Lung (tissue), 12 donors: Measurements from ENCODE around the gene TRAIP. TPM values are rescaled to one million over a fixed set of nuclear protein-coding genes. Genes with fewer than 3 reads are reported as not detected.

ENCODE experiments used
- ATAC-seq: fragments of 200-7000 bp; cut with Tn5 transposase; one replicate; pipeline ENCODE4 v1.9.1; 2020; ENCODE audit warnings: moderate number of reproducible peaks; ENCODE audit not compliant: insufficient read depth, low FRiP score
- DNase-seq, 3 donors: peaks; one replicate each; pipeline ENCODE4 v3.0.0-alpha.2; 2013 to 2017
- H3K27ac ChIP-seq, 2 donors: one replicate each; pipeline ENCODE4 v1.5.1; 2013; ENCODE audit warnings: mild to moderate bottlenecking in 2 of 2, moderate library complexity in 2 of 2, control low read depth in 1 of 2, inconsistent platforms in 1 of 2, low read depth in 1 of 2, low read length in 1 of 2
- H3K27me3 ChIP-seq, 3 donors: one replicate each; pipeline ENCODE4 v1.5.1; 2013; ENCODE audit warnings: low read length in 2 of 3; ENCODE audit not compliant: control insufficient read depth in 3 of 3, insufficient read depth in 3 of 3
- H3K36me3 ChIP-seq, 4 donors: one replicate each; pipeline ENCODE4 v1.5.1; 2013; ENCODE audit warnings: low read length in 4 of 4, mild to moderate bottlenecking in 1 of 4, moderate library complexity in 1 of 4; ENCODE audit not compliant: control insufficient read depth in 4 of 4, insufficient read depth in 4 of 4
- H3K4me1 ChIP-seq, 5 donors: one replicate each; pipeline ENCODE4 v1.5.1; 2013; ENCODE audit warnings: low read length in 5 of 5, mild to moderate bottlenecking in 2 of 5, moderate library complexity in 1 of 5; ENCODE audit not compliant: control insufficient read depth in 5 of 5, insufficient read depth in 5 of 5
- H3K4me3 ChIP-seq: one replicate; pipeline ENCODE4 v1.5.1; 2013; ENCODE audit warnings: mild to moderate bottlenecking, control low read depth, moderate library complexity
- H3K9ac ChIP-seq, 2 donors: one replicate each; pipeline ENCODE4 v1.5.1; 2013; ENCODE audit warnings: low read length in 2 of 2, control low read depth in 1 of 2; ENCODE audit not compliant: insufficient read depth in 1 of 2
- H3K9me3 ChIP-seq, 4 donors: one replicate each; pipeline ENCODE4 v1.5.1; 2013; ENCODE audit warnings: low read length in 3 of 4, mild to moderate bottlenecking in 1 of 4, moderate library complexity in 1 of 4; ENCODE audit not compliant: control insufficient read depth in 4 of 4, insufficient read depth in 3 of 4
- WGBS, 2 donors: extraction: QIAGEN DNeasy Blood & Tissue Kit; methylation state at CpG; one replicate each; pipeline ENCODE4 v1.1.7; 2013; 5-methylcytosine and 5-hydroxymethylcytosine counted together
- polyA plus RNA-seq, 2 donors: library from polyadenylated mRNA; stranded (reverse); fragments of 200-250 nt; gene quantifications; one replicate each; pipeline ENCODE4 v1.2.1, GENCODE V29; 2013
- total RNA-seq, 2 donors: library from RNA; depleted of rRNA in 1 of 2; stranded (reverse); fragments of >200 nt in 1 of 2; gene quantifications; one replicate each; pipeline ENCODE4 v1.2.1, GENCODE V29; 2014 to 2021
- TF ChIP-seq, protein P1 (sequence below): IDR thresholded peaks from 2 replicates; pipeline ENCODE4 v1.5.1; 2012; ENCODE audit warnings: mild to moderate bottlenecking; ENCODE audit errors: control extremely low read depth, extremely low read depth
- donor health status: control.
- donor health status: control.
- donor health status: Bipolar disorder and iron deficiency.
- donor health status: healthy.
- donor health status: DM: yes; HTN: yes; CAD: no.

TRAIP gene
- total and polyA plus RNA-seq, 4 donors: 1.8 to 3.2 (median 2.4) TPM

DNA sequence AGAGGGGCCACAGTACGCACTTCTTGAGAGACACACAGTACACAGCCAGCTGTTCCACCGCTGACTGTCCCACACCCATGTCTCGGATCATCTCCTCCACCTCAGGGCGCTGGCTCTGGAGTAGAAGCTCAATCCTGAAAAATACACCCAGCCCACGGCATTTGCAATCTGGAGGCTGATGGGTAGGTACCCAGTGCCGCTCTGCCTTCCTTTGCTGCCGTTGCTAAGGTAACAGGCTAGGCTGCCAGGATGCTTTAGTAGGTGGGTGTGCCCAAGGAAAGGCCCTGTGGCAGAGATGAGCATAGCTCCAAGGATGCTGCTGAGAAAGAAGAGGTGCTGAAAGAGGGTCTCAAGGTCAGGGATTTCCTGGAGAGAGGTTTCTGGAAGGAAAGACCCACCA, 14.6 kb downstream of the TRAIP start:
- Histone ChIP-seq H3K9me3 (no peaks in the 10 kb centered on the region), H3K36me3 (peaks cover 0 to 5% (median 0%) of the 10 kb centered on the region in 4 donors), H3K4me3 (no peak overlapping the region), H3K4me1 (peaks cover 0 to 19% (median 2%) of the 10 kb centered on the region in 5 donors), H3K27ac (no peak overlapping the region), H3K27me3 (no peaks in the 10 kb centered on the region), H3K9ac (no peak overlapping the region)
- ATAC-seq (no peak), DNase-seq (no peak)
- 95% methylated on average over 7 of the region's 7 CpGs for WGBS, 2 donors
- TF ChIP-seq, protein P1, sequence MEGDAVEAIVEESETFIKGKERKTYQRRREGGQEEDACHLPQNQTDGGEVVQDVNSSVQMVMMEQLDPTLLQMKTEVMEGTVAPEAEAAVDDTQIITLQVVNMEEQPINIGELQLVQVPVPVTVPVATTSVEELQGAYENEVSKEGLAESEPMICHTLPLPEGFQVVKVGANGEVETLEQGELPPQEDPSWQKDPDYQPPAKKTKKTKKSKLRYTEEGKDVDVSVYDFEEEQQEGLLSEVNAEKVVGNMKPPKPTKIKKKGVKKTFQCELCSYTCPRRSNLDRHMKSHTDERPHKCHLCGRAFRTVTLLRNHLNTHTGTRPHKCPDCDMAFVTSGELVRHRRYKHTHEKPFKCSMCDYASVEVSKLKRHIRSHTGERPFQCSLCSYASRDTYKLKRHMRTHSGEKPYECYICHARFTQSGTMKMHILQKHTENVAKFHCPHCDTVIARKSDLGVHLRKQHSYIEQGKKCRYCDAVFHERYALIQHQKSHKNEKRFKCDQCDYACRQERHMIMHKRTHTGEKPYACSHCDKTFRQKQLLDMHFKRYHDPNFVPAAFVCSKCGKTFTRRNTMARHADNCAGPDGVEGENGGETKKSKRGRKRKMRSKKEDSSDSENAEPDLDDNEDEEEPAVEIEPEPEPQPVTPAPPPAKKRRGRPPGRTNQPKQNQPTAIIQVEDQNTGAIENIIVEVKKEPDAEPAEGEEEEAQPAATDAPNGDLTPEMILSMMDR: no peak

DNA sequence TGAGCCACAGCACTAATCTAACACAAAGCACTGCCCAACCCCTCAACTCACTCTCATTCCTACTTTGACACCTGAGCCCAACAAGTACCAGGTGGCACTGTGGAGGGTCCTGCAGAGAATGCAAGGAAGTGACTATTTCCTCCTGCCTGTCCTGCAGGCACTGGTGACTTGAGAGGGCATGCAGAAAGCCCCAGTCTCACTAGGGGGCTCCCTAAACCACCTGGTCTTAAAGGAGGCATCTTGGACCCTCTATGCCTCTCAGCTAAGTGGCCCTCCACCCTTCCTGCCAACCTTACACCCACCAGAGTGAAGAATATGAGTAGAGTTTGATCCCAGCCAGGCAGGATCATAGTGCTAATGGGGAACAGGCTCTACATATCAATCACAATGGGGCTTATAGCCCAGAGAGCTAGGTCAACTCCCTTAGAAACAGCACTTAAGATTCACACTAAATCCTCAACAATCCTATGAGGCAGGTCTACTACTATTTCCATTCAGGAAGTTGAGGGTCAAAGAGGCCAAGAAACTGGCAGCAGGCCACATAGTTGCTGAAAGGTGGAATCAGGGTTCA, 15.2 kb downstream of the TRAIP start:
- Histone ChIP-seq H3K4me3 (no peak overlapping the region), H3K4me1 (peaks cover 0 to 19% (median 2%) of the 10 kb centered on the region in 5 donors), H3K27ac (no peak overlapping the region), H3K9ac (no peak overlapping the region), H3K36me3 (peaks cover 0 to 9% (median 0%) of the 10 kb centered on the region in 4 donors), H3K27me3 (no peaks in the 10 kb centered on the region), H3K9me3 (no peaks in the 10 kb centered on the region)
- TF ChIP-seq, protein P1: no peak
- DNase-seq (peak in 2 of 3 donors; percentile 26 to 45), ATAC-seq (no peak)

DNA sequence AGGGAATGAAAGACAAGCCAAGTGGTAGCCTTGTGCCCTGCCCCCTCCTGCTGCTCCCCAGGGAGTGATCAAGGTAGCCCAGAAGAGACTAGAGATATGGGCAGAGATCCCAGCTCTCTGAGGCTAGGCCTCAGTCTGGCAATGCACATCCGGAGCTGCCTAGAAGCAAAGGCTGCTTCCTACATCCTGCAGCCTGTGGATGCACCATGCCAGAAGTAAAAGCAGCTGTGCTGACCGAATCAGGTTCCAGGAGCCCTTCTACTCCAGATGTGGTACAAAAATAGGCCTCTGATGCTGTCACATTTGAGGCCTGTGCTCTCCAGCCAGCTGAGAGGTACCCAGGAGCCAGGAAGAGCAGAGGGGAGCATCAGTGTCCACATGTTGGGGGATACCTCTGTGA, 16.0 kb downstream of the TRAIP start:
- DNase-seq: peak in 1 of 3 donors; percentile 27
- ATAC-seq: no peak
- 57 to 74% methylated on average over 2 of the region's 2 CpGs for WGBS, 2 donors
- H3K27me3 ChIP-seq: no peaks in the 10 kb centered on the region
- H3K4me3 ChIP-seq: no peak overlapping the region
- peaks cover 0 to 9% (median 0%) of the 10 kb centered on the region in 4 donors for H3K36me3 ChIP-seq
- H3K27ac ChIP-seq: no peak overlapping the region
- H3K4me1 ChIP-seq: peaks cover 0 to 19% (median 2%) of the 10 kb centered on the region in 5 donors
- H3K9me3 ChIP-seq: no peaks in the 10 kb centered on the region
- TF ChIP-seq, protein P1: no peak
- H3K9ac ChIP-seq: peak overlapping the region in 1 of 2 donors; percentile 9
